Activated CD4-positive, alpha-beta T cell treated with anti-CD3 and anti-CD28 coated beads for 48 hours (primary cell): ENCODE measurements around the gene CLCNKB.
"Not testable (repeated sequence)": the region's sequence is repeated elsewhere in the genome, so short reads cannot be mapped to it uniquely, and the experiment has no call there.

Experiments used
- DNase-seq: peaks from one replicate; pipeline ENCODE4 v3.0.0-alpha.2; 2020

Gene CLCNKB

GRCh38 chr1:16061989-16062686 is 18.6 kb downstream of the CLCNKB start:
- DNase-seq: not testable (repeated sequence)

DNA sequence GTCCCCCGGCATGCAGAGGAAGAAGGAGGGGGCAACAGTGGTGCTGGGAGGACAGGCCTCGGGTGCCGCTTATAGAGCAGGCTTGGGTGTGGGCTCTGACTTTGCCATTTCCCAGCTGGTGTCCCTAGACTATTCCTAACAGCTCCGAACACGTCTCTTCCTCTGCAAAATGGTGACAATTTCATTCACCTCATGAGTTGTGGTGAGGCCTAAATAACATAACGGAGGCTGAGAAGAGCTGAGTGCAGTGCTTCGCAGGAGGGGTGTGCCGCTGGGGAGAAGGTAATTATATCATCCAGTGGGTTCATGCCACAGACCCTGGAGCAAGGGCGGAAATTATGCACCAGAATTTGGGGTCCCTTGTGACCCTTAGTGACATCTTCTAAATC is 19.1 kb downstream of the CLCNKB start:
- not testable (repeated sequence) for DNase-seq

- no peak for DNase-seq
Measured at GRCh38 chr1:16063226-16063829, 19.7 kb downstream of the CLCNKB start.

DNA sequence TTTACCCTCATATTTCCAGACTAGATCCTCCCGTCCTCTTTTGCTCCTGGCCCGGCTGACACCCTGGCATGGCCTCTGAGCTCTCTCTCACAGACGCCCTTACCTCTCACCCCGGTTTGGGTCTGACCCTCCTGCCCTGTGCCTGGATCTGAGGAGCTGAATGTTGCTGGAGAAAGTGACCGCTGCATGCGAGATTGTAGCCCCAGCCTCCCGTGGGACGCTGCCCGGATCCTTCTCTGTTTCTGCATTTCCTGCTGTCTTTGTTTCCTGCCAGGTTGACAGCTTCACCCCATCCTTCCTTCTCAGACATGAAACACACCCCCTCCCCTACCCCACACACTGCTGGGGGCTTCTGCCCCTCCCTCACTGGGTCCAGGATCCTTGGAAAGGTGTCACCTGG is 20.3 kb downstream of the CLCNKB start:
- DNase-seq: no peak

GRCh38 chr1:16064536-16065268 is 21.1 kb downstream of the CLCNKB start:
- no peak for DNase-seq

DNA sequence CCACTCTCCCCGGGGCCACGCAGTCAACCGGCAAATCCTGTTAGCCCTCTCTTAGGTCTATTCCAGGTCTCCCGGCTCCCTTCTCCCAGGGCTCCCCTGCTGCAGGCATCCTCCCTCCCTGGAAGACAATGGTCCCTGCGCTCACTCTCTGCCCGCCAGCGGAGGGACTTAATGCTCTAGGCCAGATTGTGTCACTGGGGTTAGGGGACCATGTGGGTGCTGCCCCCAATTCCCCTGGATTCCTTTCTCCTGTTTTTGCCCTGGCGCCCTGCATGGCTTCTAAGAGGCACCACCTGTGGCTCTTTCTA is 21.6 kb downstream of the CLCNKB start:
- no peak for DNase-seq

- DNase-seq: no peak
Measured at GRCh38 chr1:16066245-16066644, 22.7 kb downstream of the CLCNKB start.

DNA sequence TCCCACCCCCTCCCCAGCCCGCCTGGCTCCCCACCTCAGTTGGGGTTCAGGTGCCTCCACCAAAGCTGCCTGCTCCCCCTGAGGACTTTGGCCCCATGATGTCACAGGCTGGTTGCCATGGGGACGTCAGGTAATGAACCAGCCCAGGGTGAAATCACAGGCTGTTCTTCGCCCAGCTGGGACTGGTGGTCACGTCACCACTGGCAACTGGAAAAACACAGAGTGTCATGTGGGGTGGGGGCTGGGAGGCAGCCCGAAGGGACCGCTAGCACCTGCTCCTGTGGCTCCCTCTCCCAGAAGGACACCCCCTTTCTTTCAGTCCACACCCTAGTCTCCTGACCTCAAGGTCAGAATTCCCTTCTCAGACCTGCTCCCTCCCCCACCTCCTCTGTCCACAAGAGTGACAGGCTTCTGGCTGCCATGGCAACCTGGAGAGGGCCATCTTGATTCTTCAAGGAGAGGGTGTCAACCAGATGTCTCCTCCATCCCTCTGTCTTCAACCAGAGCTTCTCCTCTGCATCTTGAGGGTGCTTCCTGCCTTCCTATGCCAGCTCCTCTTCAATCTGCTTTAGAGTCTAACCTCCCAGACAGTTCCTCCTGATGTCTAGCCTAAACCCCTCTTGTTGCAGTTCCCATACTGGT is 23.7 kb downstream of the CLCNKB start:
- no peak for DNase-seq

DNA sequence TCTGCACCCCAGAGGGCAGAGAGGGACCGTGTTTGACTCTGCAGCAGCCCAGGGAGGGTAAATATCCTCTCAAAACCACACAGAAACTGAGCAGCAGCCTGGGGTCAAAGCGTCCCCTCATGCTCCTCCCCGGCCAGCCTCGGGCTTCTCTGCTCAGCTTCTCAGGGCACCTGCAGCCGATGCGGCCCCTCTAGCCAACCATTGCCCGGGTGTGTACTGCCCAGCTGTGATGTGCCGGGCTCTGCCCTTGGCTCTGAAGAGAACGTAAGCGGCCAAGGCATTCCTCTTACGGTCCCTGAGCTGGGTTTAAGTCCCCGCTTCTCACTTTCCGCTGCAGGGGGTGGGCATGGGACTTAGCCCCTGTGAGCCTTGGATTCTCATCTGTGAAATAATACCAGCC is 24.4 kb downstream of the CLCNKB start:
- no peak for DNase-seq

- DNase-seq: no peak
Measured at GRCh38 chr1:16068356-16069270, 25.0 kb downstream of the CLCNKB start.

GRCh38 chr1:16070640-16071355 is 27.2 kb downstream of the CLCNKB start:
- no peak for DNase-seq

- DNase-seq: no peak
Measured at GRCh38 chr1:16071614-16072013, 28.0 kb downstream of the CLCNKB start.

- no peak for DNase-seq
Measured at GRCh38 chr1:16072095-16072494, 28.5 kb downstream of the CLCNKB start.

- peak; percentile 23 for DNase-seq
Measured at GRCh38 chr1:16072616-16073484, 29.3 kb downstream of the CLCNKB start.

GRCh38 chr1:16073490-16074119 is 30.0 kb downstream of the CLCNKB start, which contains the start of gene FAM131C:
Gene FAM131C, minus strand, starts transcription at chr1:16073651. Its CDS starts 209 bp downstream, at chr1:16073442.
- peak; percentile 47 for DNase-seq

GRCh38 chr1:16074217-16074616 is 30.6 kb downstream of the CLCNKB start:
- no peak for DNase-seq

DNA sequence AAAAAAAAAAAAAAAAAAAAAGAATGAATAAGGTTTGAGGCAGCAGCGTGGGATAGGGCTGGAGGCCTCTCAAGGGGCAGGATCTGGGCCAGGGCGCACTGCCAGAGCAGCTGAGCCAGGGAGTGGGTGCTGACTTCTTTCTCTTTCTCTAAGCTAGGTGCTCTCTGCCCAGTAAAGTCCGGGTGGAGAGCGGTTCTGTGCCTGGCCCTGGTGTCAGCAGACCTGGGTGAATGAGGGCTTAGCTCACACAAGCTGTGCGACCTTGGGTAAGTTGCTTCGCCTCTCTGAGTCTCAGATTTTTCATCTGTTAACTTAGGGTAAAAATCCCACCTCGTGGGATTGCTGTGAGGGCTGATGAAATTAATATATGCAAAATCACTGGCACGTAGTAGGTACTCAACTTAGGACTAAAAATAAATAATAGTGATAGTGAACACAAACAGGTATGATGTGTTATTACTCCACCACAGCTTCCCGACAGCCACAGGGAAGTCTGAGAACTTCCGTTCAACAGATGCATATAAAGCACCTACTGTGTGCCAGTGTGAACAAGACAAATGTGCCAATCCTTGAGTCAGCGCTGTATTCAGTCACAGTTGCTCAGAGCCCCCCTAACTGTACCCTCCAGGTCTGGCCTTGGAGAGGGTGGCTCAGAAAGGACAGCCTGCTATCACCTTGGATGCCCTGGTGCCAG is 31.9 kb downstream of the CLCNKB start:
- DNase-seq: no peak

DNA sequence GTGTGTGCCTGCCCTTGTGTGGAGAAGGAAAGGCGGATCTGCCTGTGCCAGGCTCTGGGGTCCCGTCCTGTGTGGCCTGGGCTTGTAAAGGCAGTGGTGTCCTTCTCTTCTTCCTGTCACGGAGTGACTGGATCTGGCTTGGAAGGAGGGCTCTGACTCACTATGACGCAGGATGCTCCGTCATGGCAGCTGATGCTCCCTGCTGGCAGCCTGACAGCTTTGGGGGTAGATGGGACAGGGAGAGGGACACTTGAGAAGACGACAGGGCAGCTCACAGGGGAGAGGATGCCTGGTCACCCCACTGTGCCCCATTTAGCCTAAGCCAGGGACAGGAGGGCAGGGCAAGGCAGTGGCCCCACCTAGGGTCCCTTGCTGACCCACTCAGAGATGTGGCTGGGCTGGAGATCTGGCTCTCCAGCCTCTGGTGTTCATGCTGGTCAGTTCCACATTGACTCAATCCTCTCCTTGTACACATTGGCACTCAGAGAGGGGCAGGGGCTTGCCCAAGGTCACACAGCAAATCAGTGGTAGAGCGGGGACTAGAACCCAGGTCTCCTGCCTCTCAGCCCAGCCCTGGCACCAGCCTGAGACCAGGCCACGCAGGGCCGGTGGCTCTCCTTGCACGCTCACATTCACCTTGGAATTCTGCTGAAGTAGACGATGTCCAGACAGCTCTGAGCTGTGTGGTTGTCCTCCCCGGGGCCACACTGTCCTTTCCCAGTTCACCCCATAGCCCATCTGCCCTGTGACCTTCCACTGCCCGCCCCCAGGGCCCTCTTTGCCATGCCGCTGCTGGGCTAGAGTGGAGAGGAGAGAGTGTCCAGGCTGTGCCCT is 32.7 kb downstream of the CLCNKB start:
- DNase-seq: no peak

DNA sequence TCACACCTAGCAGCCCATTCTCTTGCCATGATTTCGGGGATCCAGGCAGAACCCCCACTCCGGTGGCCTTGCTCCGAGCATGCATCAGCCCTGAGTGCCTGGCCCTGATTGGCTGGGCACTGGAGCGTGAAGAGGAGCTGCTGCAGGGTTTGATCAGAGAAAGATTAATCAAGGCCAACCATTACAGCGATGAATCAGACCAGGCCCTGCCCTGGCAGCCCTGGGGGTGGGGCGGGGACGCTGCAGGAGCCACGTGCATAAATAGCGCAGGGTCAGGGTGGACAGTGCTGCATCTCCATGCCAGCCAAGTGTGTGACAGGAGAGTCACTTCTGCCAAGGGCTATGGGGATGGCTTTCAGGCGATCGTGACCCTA is 33.3 kb downstream of the CLCNKB start:
- DNase-seq: no peak
